ENCODE measurements around the gene RAMP1. TPM values are rescaled to one million over a fixed set of nuclear protein-coding genes. Genes with fewer than 3 reads are reported as not detected.

RAMP1 gene
- polyA plus RNA-seq, 3 donors from 2014 or later: 70.8 to 292 (median 96.5) TPM

- DNase-seq: no peak
- Mint-ChIP-seq H3K4me1 (peaks cover 15 to 24% of the 10 kb centered on the region in 2 donors), H3K27ac (no peak overlapping the region), H3K36me3 (no peaks in the 10 kb centered on the region), H3K4me3 (no peak overlapping the region), H3K27me3 (ENCODE audit: low read depth in 3 of 3) (peaks cover 0 to 4% (median 3%) of the 10 kb centered on the region in 3 donors), H3K9me3 (no peaks in the 10 kb centered on the region)
These were observed 16.0 kb downstream of the RAMP1 start for GRCh38 chr2:237875256-237876060.

- Mint-ChIP-seq H3K9me3 (no peaks in the 10 kb centered on the region), H3K36me3 (peaks cover 0 to 3% (median 0%) of the 10 kb centered on the region in 3 donors), H3K4me1 (peaks cover 11 to 17% of the 10 kb centered on the region in 2 donors), H3K4me3 (no peak overlapping the region), H3K27ac (no peak overlapping the region), H3K27me3 (ENCODE audit: low read depth in 3 of 3) (peaks cover 0 to 4% (median 3%) of the 10 kb centered on the region in 3 donors)
- DNase-seq: no peak
These were observed 16.7 kb downstream of the RAMP1 start for GRCh38 chr2:237876061-237876526.

GRCh38 chr2:237876532-237876931 is 17.1 kb downstream of the RAMP1 start:
- peaks cover under 1 to 3% (median 2%) of the 10 kb centered on the region in 3 donors for H3K27me3 Mint-ChIP-seq (ENCODE audit: low read depth in 3 of 3)
- no peaks in the 10 kb centered on the region for H3K9me3 Mint-ChIP-seq
- DNase-seq: no peak
- H3K27ac Mint-ChIP-seq: no peak overlapping the region
- no peak overlapping the region for H3K4me3 Mint-ChIP-seq
- peaks cover 0 to 4% (median 0%) of the 10 kb centered on the region in 3 donors for H3K36me3 Mint-ChIP-seq
- peaks cover 9 to 13% of the 10 kb centered on the region in 2 donors for H3K4me1 Mint-ChIP-seq

- H3K9me3 Mint-ChIP-seq: no peaks in the 10 kb centered on the region
- H3K27ac Mint-ChIP-seq: peak overlapping the region in 2 of 6 donors; percentile 46 to 49
- peaks cover 0 to 4% (median 0%) of the 10 kb centered on the region in 3 donors for H3K36me3 Mint-ChIP-seq
- peaks cover 2 to 3% (median 2%) of the 10 kb centered on the region in 3 donors for H3K27me3 Mint-ChIP-seq (ENCODE audit: low read depth in 3 of 3)
- H3K4me1 Mint-ChIP-seq: peaks cover 9 to 10% of the 10 kb centered on the region in 2 donors
- DNase-seq: no peak
- H3K4me3 Mint-ChIP-seq: no peak overlapping the region
These were observed 17.6 kb downstream of the RAMP1 start for GRCh38 chr2:237876951-237877491.

- H3K27ac Mint-ChIP-seq: peak overlapping the region in 1 of 6 donors; percentile 49
These were observed 18.3 kb downstream of the RAMP1 start for GRCh38 chr2:237877576-237878307.

GRCh38 chr2:237878321-237879057 is 19.1 kb downstream of the RAMP1 start:
- peaks cover 0 to 3% (median 2%) of the 10 kb centered on the region in 3 donors for H3K27me3 Mint-ChIP-seq (ENCODE audit: low read depth in 3 of 3)
- H3K4me1 Mint-ChIP-seq: peaks cover 5% of the 10 kb centered on the region in 2 donors
- H3K4me3 Mint-ChIP-seq: no peak overlapping the region
- H3K9me3 Mint-ChIP-seq: no peaks in the 10 kb centered on the region
- peak overlapping the region in 1 of 6 donors; percentile 49 for H3K27ac Mint-ChIP-seq
- peaks cover 0 to 4% (median 0%) of the 10 kb centered on the region in 3 donors for H3K36me3 Mint-ChIP-seq
- no peak for DNase-seq

More at GRCh38 chr2:237877576-237878307, 18.3 kb downstream of the RAMP1 start:
- Mint-ChIP-seq H3K27me3 (ENCODE audit: low read depth in 3 of 3) (peaks cover 2 to 3% (median 2%) of the 10 kb centered on the region in 3 donors), H3K9me3 (no peaks in the 10 kb centered on the region), H3K36me3 (peaks cover 0 to 4% (median 0%) of the 10 kb centered on the region in 3 donors), H3K4me1 (peaks cover 9 to 10% of the 10 kb centered on the region in 2 donors), H3K4me3 (no peak overlapping the region)
- no peak for DNase-seq

DNA sequence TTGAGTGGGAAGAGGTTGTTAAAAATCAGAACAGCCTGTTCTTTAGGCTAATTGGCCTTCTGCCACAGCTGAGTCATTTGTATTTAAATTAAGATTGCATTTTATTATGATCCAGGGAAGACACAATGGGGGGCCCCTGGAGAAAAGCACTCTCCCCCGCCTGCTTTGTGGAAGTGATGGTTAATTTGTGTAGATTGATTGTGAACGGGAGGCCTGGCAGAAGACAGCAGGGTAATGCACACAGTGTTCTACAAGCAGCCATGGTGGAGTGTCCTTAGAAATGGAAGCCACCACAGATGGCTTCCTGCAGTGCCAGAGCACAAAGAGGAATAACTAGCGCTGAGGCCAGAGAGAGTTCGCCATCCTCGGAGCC is 19.6 kb downstream of the RAMP1 start:
- DNase-seq: no peak
- Mint-ChIP-seq H3K27me3 (ENCODE audit: low read depth in 3 of 3) (peaks cover 0 to 3% (median 2%) of the 10 kb centered on the region in 3 donors), H3K36me3 (peaks cover 0 to 4% (median 0%) of the 10 kb centered on the region in 3 donors), H3K4me3 (no peak overlapping the region), H3K9me3 (no peaks in the 10 kb centered on the region), H3K4me1 (no peaks in the 10 kb centered on the region), H3K27ac (peak overlapping the region in 1 of 6 donors; percentile 9)

DNA sequence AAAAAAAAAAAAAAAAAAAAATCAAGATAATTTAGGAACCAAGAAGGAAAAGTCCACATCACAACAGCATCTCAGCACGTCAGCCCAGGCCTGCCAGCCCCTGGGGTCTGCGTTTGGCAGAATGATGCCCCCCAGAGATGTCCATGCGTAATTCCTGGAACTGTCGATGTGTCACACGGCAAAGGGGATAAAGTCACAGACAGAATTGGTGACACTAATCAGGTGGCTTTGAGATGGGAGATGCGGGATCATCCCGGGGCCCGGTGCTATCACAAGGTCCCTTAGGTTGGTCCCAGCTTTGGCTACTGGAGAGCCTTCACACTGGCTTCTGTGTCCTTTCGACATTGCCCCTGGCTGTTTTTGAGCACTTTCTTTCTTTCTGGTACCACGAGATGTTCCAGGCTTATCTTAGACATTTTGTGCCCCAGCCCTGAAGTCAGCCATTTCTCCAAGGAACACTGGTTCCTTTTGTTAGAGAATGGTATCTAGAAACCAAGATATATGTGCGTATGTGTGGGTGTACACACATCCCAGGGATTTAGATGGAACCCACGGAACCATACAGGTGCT is 20.7 kb downstream of the RAMP1 start:
- DNase-seq: no peak
- Mint-ChIP-seq H3K4me3 (no peak overlapping the region), H3K4me1 (no peaks in the 10 kb centered on the region), H3K27me3 (ENCODE audit: low read depth in 3 of 3) (peaks cover 0 to 3% (median 2%) of the 10 kb centered on the region in 3 donors), H3K27ac (no peak overlapping the region), H3K9me3 (no peaks in the 10 kb centered on the region), H3K36me3 (peaks cover 0 to 4% (median 0%) of the 10 kb centered on the region in 3 donors)

DNA sequence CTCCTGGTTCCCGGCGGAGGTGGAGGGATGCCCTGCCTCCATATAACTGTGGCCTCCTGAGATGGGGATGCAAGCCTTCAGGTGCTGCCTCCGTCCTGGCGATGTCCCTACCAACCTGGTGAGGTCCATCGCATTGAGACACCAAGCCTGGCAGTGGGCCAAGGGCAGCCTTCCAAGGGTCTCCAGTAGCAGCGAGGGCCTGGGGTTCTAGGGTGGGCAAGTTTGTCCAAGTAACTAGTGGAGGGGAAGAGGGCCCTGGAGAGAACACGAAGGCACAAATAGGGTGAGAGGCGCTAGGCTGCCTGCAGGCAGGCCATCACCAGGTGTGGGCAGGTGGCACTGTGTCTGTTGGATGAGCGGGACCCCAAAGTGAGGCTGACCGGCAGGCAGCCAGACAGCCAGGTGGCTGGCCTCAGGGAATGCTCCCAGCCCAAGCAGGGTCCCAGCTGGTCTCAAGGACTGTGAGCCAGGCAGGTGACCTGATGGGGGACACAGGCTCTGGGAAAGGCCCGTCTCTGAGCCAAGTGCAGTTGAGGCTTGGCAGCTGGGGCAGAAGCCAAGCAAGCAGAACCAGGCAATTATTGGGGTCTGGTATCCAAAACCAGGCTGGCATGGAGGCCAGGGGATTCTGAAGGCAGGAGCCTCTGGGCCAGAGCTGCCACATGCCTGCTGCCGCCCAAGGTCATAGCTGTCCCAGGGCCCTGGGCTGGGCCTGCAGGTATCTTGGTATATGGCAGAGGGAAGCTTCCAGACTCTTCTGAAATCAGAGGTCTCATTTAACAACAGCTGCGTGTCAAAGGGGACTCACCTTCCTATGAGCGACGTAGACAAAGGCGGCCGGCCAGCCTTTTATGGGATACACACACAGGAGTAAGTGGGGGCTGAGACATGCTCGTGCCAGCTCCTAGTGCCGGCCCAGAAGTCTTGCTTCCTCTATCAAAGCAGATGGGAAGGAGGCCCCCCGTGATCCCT is 23.4 kb downstream of the RAMP1 start:
- H3K27me3 Mint-ChIP-seq (ENCODE audit: low read depth in 3 of 3): peaks cover 2 to 3% (median 2%) of the 10 kb centered on the region in 3 donors
- no peak overlapping the region for H3K4me3 Mint-ChIP-seq
- no peak for DNase-seq
- H3K27ac Mint-ChIP-seq: peak overlapping the region in 2 of 6 donors; percentile 0 to 39
- peaks cover 0 to 4% (median 0%) of the 10 kb centered on the region in 3 donors for H3K36me3 Mint-ChIP-seq
- H3K4me1 Mint-ChIP-seq: no peaks in the 10 kb centered on the region
- no peaks in the 10 kb centered on the region for H3K9me3 Mint-ChIP-seq

- Mint-ChIP-seq H3K27ac (peak overlapping the region in 4 of 6 donors; percentile 33 to 50 (median 41)), H3K4me3 (no peak overlapping the region), H3K36me3 (peaks cover 0 to 4% (median 0%) of the 10 kb centered on the region in 3 donors), H3K4me1 (no peaks in the 10 kb centered on the region), H3K9me3 (no peaks in the 10 kb centered on the region), H3K27me3 (ENCODE audit: low read depth in 3 of 3) (peaks cover 2 to 3% (median 2%) of the 10 kb centered on the region in 3 donors)
- no peak for DNase-seq
These were observed 24.6 kb downstream of the RAMP1 start for GRCh38 chr2:237883951-237884446.

DNA sequence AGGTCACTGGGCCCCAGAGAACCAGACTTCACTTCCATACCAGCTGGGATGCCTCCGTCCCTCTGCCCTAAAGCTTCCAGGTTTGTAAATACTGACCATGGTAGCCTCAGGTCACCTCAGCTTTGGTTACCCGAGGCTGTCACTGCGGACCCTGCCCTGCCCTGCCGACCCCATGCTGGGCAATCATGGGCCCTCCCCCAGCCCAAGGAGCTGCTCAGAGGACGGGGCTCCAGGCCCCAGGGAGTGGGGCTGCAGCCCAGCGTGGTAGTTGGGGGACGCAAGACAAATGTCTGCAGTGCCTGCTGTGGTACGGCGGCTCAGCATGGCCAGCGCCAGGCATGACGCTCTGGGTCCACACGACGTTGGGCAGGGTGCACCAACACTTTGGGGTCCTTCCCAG is 25.3 kb downstream of the RAMP1 start:
- H3K36me3 Mint-ChIP-seq: peaks cover 0 to 4% (median 0%) of the 10 kb centered on the region in 3 donors

More for the DNA sequence above, 25.3 kb downstream of the RAMP1 start:
- no peaks in the 10 kb centered on the region for H3K9me3 Mint-ChIP-seq
- no peak for DNase-seq
- no peaks in the 10 kb centered on the region for H3K4me1 Mint-ChIP-seq
- peak overlapping the region in 1 of 6 donors; percentile 37 for H3K27ac Mint-ChIP-seq
- no peak overlapping the region for H3K4me3 Mint-ChIP-seq
- H3K27me3 Mint-ChIP-seq (ENCODE audit: low read depth in 3 of 3): peaks cover 2 to 3% (median 3%) of the 10 kb centered on the region in 3 donors

Data from immature natural killer cell (primary cell).